HEK293 (cell line): ENCODE data around the gene WDR76.

ENCODE experiments used
- CTCF ChIA-PET: fragments of 350-600 bp; formaldehyde crosslinking; extraction: SDS; loops from one replicate; lab custom pipeline; 2021; ENCODE audit warnings: antibody characterized with exemption; lab: Yijun Ruan, JAX
- POLR2A ChIA-PET: fragments of 300-600 bp; formaldehyde crosslinking; extraction: SDS; loops from one replicate; lab custom pipeline; 2020; ENCODE audit warnings: antibody characterized with exemption, inconsistent platforms; lab: Yijun Ruan, JAX
- H3K27ac ChIP-seq: fragments of 200-500 bp; sonication (Bioruptor generic); 2 replicates; pipeline ENCODE4 v1.5.1; 2014; ENCODE audit warnings: low read depth, low read length, control low read depth, inconsistent platforms; ENCODE audit errors: extremely low read depth
- H3K36me3 ChIP-seq, 2 experiments: fragments of 200-500 bp in 1 of 2; sonication (Bioruptor generic) in 1 of 2; 1 replicate in 1 of 2; 2 replicates in 1 of 2; pipeline ENCODE4 v1.5.1; 2014 to 2017; ENCODE audit warnings: inconsistent platforms in 2 of 2, low read length in 2 of 2; ENCODE audit not compliant: control insufficient read depth in 2 of 2, insufficient read depth in 1 of 2
- H3K4me1 ChIP-seq: fragments of 200-500 bp; sonication (Bioruptor generic); 2 replicates; pipeline ENCODE4 v1.5.1; 2014; ENCODE audit warnings: mild to moderate bottlenecking, low read length, inconsistent platforms; ENCODE audit not compliant: control insufficient read depth, insufficient read depth
- H3K4me3 ChIP-seq: 2 replicates; pipeline ENCODE4 v1.5.1; 2011; ENCODE audit warnings: low read depth, mild to moderate bottlenecking, control low read depth, low read length, moderate library complexity
- H3K9me3 ChIP-seq: fragments of 200-500 bp; sonication (Bioruptor generic); 2 replicates; pipeline ENCODE4 v1.5.1; 2014; ENCODE audit warnings: low read depth, low read length, inconsistent platforms; ENCODE audit not compliant: control insufficient read depth, insufficient read depth
- GLI4 ChIP-seq: fragments of 450-650 bp; formaldehyde crosslinking; IDR thresholded peaks from 2 replicates; pipeline ENCODE4 v1.5.1; 2016; ENCODE audit warnings: missing biosample characterization, missing genetic modification characterization
- KLF1 ChIP-seq: fragments of 450-650 bp; formaldehyde crosslinking; IDR thresholded peaks from 2 replicates; pipeline ENCODE4 v1.5.1; 2016; ENCODE audit warnings: missing biosample characterization, missing genetic modification characterization
- KLF7 ChIP-seq: fragments of 450-650 bp; formaldehyde crosslinking; IDR thresholded peaks from 2 replicates; pipeline ENCODE4 v1.5.1; 2016; ENCODE audit warnings: missing biosample characterization, missing genetic modification characterization, borderline replicate concordance
- KLF9 ChIP-seq: fragments of 450-650 bp; formaldehyde crosslinking; IDR thresholded peaks from 2 replicates; pipeline ENCODE4 v1.5.1; 2016; ENCODE audit warnings: missing biosample characterization, missing genetic modification characterization, low read depth
- OVOL3 ChIP-seq: fragments of 450-650 bp; formaldehyde crosslinking; IDR thresholded peaks from 2 replicates; pipeline ENCODE4 v1.5.1; 2016; ENCODE audit warnings: missing biosample characterization, missing genetic modification characterization
- ZNF114 ChIP-seq: fragments of 450-650 bp; formaldehyde crosslinking; IDR thresholded peaks from 2 replicates; pipeline ENCODE4 v1.5.0; 2017; ENCODE audit warnings: missing biosample characterization, missing genetic modification characterization
- ZNF133 ChIP-seq: fragments of 450-650 bp; formaldehyde crosslinking; IDR thresholded peaks from 2 replicates; pipeline ENCODE4 v1.5.1; 2016; ENCODE audit warnings: missing biosample characterization, missing genetic modification characterization
- ZNF174 ChIP-seq: fragments of 450-650 bp; formaldehyde crosslinking; IDR thresholded peaks from 2 replicates; pipeline ENCODE4 v1.5.0; 2017; ENCODE audit warnings: missing biosample characterization, mild to moderate bottlenecking, missing genetic modification characterization
- ZNF239 ChIP-seq: fragments of 450-650 bp; formaldehyde crosslinking; IDR thresholded peaks from 2 replicates; pipeline ENCODE4 v1.5.1; 2016; ENCODE audit warnings: missing biosample characterization, missing genetic modification characterization
- ZNF335 ChIP-seq: fragments of 450-650 bp; formaldehyde crosslinking; conservative IDR thresholded peaks from 2 replicates; pipeline ENCODE4 v1.5.1; 2016; ENCODE audit warnings: missing biosample characterization, missing genetic modification characterization
- ZNF341 ChIP-seq: fragments of 450-650 bp; formaldehyde crosslinking; IDR thresholded peaks from 2 replicates; pipeline ENCODE4; 2016; ENCODE audit warnings: low read depth, missing biosample characterization, missing genetic modification characterization
- ZNF404 ChIP-seq: fragments of 450-650 bp; formaldehyde crosslinking; IDR thresholded peaks from 2 replicates; pipeline ENCODE4 v1.5.1; 2017; ENCODE audit warnings: missing biosample characterization, missing genetic modification characterization
- ZNF621 ChIP-seq: fragments of 450-650 bp; formaldehyde crosslinking; IDR thresholded peaks from 2 replicates; pipeline ENCODE4 v1.5.1; 2017; ENCODE audit warnings: missing biosample characterization, missing genetic modification characterization
- ZNF624 ChIP-seq: fragments of 450-650 bp; formaldehyde crosslinking; IDR thresholded peaks from 2 replicates; pipeline ENCODE4 v1.5.1; 2017; ENCODE audit warnings: missing biosample characterization, missing genetic modification characterization
- ZNF791 ChIP-seq: fragments of 450-650 bp; formaldehyde crosslinking; IDR thresholded peaks from 2 replicates; pipeline ENCODE4 v1.5.1; 2016; ENCODE audit warnings: missing biosample characterization, missing genetic modification characterization
- TF ChIP-seq, protein P1 (sequence below): fragments of 450-650 bp; formaldehyde crosslinking; IDR thresholded peaks from 2 replicates; pipeline ENCODE4 v1.5.1; 2016; ENCODE audit warnings: missing biosample characterization, missing genetic modification characterization
- TF ChIP-seq, protein P2 (sequence below): fragments of 450-650 bp; formaldehyde crosslinking; conservative IDR thresholded peaks from 2 replicates; pipeline ENCODE4 v1.5.1; 2016; ENCODE audit warnings: low read depth, missing biosample characterization, missing genetic modification characterization
- TF ChIP-seq, protein P3 (sequence below): fragments of 450-650 bp; formaldehyde crosslinking; IDR thresholded peaks from 2 replicates; pipeline ENCODE4 v1.5.1; 2017; ENCODE audit warnings: missing biosample characterization, missing genetic modification characterization
- TF ChIP-seq, protein P4 (sequence below): fragments of 450-650 bp; formaldehyde crosslinking; IDR thresholded peaks from 2 replicates; pipeline ENCODE4 v1.5.1; 2016; ENCODE audit warnings: missing biosample characterization, missing genetic modification characterization
- TF ChIP-seq, protein P5 (sequence below): IDR thresholded peaks from 2 replicates; pipeline ENCODE4 v1.6.1; 2011; ENCODE audit warnings: mild to moderate bottlenecking, low read depth, low read length, borderline replicate concordance

WDR76 gene

DNA sequence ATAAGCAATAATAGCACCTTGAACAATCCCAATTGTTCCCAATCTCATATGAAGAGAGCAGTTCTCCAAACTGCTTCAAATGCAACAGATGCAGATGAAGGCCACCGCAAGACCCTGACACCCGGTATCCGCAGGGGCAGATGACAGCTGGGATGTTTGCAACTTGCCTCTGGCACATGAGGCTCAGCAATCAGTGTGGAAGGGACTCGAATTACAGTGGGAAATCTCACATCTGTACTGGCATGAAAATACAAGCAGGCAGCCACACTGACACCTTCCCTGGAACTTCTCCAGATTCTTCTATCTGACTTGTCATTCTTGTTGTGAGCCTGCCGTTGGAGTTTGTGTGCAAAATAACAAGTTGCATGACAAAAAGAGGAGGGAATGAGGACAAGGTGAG is 68.8 kb downstream of the WDR76 start:
- Histone ChIP-seq H3K36me3 (peaks cover 0 to 21% of the 10 kb centered on the region in 2 experiments; a peak in 2 of 3 replicates), H3K4me1 (no peaks in the 10 kb centered on the region), H3K4me3 (no peak overlapping the region), H3K27ac (no peak overlapping the region), H3K9me3 (no peaks in the 10 kb centered on the region)
- POLR2A ChIA-PET = no interaction called here
- CTCF ChIA-PET = no interaction called here
- TF ChIP-seq ZNF791 (tag by site-specific recombination) (no peak), ZNF335 (no peak), GLI4 (tag by site-specific recombination) (no peak), ZNF114 (tag by site-specific recombination) (no peak), ZNF174 (tag by site-specific recombination) (no peak), ZNF624 (no peak), ZNF404 (tag by site-specific recombination) (no peak), ZNF621 (tag by site-specific recombination) (no peak), KLF7 (tag by site-specific recombination) (no peak), ZNF341 (tag by site-specific recombination) (no peak), ZNF239 (tag by site-specific recombination) (no peak), OVOL3 (tag by site-specific recombination) (no peak), KLF1 (no peak), KLF9 (no peak), ZNF133 (no peak)
- TF ChIP-seq, protein P1, sequence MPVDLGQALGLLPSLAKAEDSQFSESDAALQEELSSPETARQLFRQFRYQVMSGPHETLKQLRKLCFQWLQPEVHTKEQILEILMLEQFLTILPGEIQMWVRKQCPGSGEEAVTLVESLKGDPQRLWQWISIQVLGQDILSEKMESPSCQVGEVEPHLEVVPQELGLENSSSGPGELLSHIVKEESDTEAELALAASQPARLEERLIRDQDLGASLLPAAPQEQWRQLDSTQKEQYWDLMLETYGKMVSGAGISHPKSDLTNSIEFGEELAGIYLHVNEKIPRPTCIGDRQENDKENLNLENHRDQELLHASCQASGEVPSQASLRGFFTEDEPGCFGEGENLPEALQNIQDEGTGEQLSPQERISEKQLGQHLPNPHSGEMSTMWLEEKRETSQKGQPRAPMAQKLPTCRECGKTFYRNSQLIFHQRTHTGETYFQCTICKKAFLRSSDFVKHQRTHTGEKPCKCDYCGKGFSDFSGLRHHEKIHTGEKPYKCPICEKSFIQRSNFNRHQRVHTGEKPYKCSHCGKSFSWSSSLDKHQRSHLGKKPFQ (tag by site-specific recombination) = no peak
- TF ChIP-seq, protein P2, sequence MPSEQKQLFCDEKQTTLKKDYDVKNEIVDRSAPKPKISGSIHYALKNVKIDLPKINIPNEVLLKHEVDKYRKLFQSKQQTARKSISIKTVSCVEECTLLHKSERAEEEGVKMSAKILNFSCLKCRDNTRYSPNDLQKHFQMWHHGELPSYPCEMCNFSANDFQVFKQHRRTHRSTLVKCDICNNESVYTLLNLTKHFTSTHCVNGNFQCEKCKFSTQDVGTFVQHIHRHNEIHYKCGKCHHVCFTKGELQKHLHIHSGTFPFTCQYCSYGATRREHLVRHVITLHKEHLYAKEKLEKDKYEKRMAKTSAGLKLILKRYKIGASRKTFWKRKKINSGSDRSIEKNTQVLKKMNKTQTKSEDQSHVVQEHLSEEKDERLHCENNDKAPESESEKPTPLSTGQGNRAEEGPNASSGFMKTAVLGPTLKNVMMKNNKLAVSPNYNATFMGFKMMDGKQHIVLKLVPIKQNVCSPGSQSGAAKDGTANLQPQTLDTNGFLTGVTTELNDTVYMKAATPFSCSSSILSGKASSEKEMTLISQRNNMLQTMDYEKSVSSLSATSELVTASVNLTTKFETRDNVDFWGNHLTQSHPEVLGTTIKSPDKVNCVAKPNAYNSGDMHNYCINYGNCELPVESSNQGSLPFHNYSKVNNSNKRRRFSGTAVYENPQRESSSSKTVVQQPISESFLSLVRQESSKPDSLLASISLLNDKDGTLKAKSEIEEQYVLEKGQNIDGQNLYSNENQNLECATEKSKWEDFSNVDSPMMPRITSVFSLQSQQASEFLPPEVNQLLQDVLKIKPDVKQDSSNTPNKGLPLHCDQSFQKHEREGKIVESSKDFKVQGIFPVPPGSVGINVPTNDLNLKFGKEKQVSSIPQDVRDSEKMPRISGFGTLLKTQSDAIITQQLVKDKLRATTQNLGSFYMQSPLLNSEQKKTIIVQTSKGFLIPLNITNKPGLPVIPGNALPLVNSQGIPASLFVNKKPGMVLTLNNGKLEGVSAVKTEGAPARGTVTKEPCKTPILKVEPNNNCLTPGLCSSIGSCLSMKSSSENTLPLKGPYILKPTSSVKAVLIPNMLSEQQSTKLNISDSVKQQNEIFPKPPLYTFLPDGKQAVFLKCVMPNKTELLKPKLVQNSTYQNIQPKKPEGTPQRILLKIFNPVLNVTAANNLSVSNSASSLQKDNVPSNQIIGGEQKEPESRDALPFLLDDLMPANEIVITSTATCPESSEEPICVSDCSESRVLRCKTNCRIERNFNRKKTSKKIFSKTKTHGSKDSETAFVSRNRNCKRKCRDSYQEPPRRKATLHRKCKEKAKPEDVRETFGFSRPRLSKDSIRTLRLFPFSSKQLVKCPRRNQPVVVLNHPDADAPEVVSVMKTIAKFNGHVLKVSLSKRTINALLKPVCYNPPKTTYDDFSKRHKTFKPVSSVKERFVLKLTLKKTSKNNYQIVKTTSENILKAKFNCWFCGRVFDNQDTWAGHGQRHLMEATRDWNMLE = no peak
- TF ChIP-seq, protein P3, sequence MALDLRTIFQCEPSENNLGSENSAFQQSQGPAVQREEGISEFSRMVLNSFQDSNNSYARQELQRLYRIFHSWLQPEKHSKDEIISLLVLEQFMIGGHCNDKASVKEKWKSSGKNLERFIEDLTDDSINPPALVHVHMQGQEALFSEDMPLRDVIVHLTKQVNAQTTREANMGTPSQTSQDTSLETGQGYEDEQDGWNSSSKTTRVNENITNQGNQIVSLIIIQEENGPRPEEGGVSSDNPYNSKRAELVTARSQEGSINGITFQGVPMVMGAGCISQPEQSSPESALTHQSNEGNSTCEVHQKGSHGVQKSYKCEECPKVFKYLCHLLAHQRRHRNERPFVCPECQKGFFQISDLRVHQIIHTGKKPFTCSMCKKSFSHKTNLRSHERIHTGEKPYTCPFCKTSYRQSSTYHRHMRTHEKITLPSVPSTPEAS (tag by site-specific recombination) = no peak
- TF ChIP-seq, protein P4, sequence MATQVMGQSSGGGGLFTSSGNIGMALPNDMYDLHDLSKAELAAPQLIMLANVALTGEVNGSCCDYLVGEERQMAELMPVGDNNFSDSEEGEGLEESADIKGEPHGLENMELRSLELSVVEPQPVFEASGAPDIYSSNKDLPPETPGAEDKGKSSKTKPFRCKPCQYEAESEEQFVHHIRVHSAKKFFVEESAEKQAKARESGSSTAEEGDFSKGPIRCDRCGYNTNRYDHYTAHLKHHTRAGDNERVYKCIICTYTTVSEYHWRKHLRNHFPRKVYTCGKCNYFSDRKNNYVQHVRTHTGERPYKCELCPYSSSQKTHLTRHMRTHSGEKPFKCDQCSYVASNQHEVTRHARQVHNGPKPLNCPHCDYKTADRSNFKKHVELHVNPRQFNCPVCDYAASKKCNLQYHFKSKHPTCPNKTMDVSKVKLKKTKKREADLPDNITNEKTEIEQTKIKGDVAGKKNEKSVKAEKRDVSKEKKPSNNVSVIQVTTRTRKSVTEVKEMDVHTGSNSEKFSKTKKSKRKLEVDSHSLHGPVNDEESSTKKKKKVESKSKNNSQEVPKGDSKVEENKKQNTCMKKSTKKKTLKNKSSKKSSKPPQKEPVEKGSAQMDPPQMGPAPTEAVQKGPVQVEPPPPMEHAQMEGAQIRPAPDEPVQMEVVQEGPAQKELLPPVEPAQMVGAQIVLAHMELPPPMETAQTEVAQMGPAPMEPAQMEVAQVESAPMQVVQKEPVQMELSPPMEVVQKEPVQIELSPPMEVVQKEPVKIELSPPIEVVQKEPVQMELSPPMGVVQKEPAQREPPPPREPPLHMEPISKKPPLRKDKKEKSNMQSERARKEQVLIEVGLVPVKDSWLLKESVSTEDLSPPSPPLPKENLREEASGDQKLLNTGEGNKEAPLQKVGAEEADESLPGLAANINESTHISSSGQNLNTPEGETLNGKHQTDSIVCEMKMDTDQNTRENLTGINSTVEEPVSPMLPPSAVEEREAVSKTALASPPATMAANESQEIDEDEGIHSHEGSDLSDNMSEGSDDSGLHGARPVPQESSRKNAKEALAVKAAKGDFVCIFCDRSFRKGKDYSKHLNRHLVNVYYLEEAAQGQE = no peak
- TF ChIP-seq, protein P5, sequence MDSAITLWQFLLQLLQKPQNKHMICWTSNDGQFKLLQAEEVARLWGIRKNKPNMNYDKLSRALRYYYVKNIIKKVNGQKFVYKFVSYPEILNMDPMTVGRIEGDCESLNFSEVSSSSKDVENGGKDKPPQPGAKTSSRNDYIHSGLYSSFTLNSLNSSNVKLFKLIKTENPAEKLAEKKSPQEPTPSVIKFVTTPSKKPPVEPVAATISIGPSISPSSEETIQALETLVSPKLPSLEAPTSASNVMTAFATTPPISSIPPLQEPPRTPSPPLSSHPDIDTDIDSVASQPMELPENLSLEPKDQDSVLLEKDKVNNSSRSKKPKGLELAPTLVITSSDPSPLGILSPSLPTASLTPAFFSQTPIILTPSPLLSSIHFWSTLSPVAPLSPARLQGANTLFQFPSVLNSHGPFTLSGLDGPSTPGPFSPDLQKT = no peak
